ENCODE measurements around the gene NUPR1. TPM values are rescaled to one million over a fixed set of nuclear protein-coding genes. Genes with fewer than 3 reads are reported as not detected.

The NUPR1 gene
- total RNA-seq, 2 experiments from 2014 or later = not detected

DNA sequence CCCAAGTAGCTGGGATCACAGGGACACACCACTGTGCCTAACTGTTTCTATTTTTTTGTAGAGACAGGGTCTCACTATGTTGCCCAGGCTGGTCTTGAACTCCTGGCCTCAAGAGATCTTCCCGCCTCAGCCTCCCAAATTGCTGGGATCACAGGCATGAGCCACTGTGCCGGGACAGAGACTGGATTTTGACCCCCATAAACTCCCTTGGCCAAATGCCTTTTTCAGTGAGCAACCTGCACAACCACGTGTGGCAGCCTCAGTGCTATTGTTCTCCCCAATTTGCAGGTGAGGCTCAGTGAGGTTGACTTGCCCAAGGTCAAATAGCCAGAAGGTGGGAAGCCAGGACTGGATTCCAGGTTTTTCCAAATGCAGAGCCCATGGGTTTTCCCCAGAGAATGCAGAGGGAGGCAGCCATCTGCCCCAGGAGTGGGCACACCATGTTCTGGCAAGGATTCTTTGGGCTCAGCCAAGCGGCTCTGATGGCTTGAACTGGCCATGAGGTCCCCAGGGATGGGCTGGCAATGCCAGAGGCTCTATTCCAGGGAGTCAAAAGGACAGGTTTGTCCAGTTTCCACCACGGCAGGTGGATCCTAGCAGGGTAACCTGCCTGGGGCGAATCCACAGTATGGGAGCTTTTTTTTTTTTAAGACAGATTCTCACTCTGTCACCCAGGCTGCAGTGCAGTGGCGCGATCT, 33.9 kb downstream of the NUPR1 start:
- ChIA-PET CTCF (ENCODE audit: unreplicated experiment) (no interaction called here), POLR2A (no interaction called here)
- H3K4me3 ChIP-seq (ENCODE audit: low read depth, low read length, poor library complexity, severe bottlenecking) = no peak overlapping the region
- no peaks in the 10 kb centered on the region for H3K79me2 ChIP-seq (ENCODE audit: insufficient read depth, low read depth, low read length)
- DNase-seq (ENCODE audit: low spot score) = no peak
- BruUV-seq (replicated peaks) = no TSS peak
- H3K4me1 ChIP-seq (ENCODE audit: insufficient read depth, low read length, poor library complexity, severe bottlenecking) = peaks cover 11% of the 10 kb centered on the region
- H2AFZ ChIP-seq (ENCODE audit: low read length) = no peak overlapping the region
- H3K36me3 ChIP-seq (ENCODE audit: insufficient read depth, low read length) = no peaks in the 10 kb centered on the region
- no peaks in the 10 kb centered on the region for H3K9me3 ChIP-seq (ENCODE audit: low read length)
- intact Hi-C loops (cut with micrococcal nuclease; ENCODE audit: unreplicated experiment) = no loop called here
- no peak overlapping the region for H3K27ac ChIP-seq (ENCODE audit: low read depth, low read length, poor library complexity, severe bottlenecking)
- H3K9me2 ChIP-seq (ENCODE audit: insufficient read depth, low read length) = no peaks in the 10 kb centered on the region
- H3K4me2 ChIP-seq (ENCODE audit: low read length) = no peak overlapping the region
- no peaks in the 10 kb centered on the region for H4K20me1 ChIP-seq (ENCODE audit: insufficient read depth, low read length)
- no peak for TF ChIP-seq EZH2phosphoT487 (IDR thresholded peaks at IDR 0.05; ENCODE audit: borderline replicate concordance, low read depth, low read length)
- TF ChIP-seq, protein P1, sequence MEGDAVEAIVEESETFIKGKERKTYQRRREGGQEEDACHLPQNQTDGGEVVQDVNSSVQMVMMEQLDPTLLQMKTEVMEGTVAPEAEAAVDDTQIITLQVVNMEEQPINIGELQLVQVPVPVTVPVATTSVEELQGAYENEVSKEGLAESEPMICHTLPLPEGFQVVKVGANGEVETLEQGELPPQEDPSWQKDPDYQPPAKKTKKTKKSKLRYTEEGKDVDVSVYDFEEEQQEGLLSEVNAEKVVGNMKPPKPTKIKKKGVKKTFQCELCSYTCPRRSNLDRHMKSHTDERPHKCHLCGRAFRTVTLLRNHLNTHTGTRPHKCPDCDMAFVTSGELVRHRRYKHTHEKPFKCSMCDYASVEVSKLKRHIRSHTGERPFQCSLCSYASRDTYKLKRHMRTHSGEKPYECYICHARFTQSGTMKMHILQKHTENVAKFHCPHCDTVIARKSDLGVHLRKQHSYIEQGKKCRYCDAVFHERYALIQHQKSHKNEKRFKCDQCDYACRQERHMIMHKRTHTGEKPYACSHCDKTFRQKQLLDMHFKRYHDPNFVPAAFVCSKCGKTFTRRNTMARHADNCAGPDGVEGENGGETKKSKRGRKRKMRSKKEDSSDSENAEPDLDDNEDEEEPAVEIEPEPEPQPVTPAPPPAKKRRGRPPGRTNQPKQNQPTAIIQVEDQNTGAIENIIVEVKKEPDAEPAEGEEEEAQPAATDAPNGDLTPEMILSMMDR (conservative IDR thresholded peaks at IDR 0.05; ENCODE audit: low read length) = no peak

DNA sequence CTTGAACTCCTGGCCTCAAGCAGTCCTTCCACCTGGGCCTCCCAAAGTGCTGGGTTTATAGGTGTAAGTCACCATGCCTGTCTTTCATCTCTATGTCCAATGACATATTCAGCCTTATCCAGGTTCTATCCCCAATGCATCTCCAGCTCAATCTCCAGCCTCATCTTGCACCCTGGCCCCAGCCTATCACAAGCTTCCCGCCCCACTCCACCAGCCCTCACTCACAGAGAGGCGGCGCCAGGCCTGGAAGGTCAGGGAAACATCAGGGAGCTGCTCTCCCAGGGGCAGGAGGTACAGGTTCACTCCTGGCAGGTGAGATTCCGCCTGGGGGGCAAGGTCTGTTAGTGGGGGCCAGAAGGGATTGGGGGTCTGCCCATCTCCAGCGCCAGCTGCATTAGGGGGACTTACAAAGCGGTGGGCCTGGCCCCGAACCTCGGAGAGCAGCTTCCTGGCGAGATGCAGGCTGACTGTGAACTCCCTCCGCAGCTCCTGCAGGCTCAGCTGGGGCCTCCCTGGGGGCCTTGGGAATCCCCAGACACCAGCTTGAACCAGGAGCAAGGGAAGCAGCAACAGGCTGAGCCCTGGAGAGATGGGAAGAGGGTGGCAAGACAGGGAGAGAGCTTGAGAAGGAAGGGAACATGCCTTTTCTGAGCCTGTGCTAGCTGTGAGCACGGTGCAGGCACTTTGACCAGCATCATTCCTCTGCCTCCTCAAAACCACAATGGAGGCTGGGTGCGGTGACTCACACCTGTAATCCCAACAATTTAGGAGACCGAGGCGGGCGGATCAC, 35.1 kb downstream of the NUPR1 start:
- POLR2A ChIA-PET = no interaction called here
- no peak for TF ChIP-seq EZH2phosphoT487 (IDR thresholded peaks at IDR 0.05; ENCODE audit: borderline replicate concordance, low read depth, low read length)
- TF ChIP-seq, protein P1 (conservative IDR thresholded peaks at IDR 0.05; ENCODE audit: low read length) = no peak

DNA sequence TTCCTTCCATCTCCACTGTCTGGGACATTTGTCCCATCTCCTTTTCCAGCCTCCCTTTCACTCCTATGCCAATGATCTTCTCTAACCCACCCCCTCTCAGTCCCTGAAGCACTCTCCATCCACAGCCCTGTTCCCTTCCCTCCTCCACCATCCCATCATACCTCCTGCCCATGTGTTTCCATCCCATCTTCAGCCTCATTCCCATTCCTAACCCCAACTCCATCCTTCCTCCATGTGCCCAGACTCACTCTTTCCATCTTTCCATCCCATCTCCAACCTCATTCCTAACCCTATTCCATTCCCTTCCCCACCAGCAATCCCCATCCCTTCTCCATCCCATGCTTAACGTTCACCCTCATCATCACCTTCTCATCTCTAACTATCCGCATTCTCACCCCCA, 36.5 kb downstream of the NUPR1 start:
- no peak for TF ChIP-seq EZH2phosphoT487 (IDR thresholded peaks at IDR 0.05; ENCODE audit: borderline replicate concordance, low read depth, low read length)
- TF ChIP-seq, protein P1 (conservative IDR thresholded peaks at IDR 0.05; ENCODE audit: low read length) = no peak
- Histone ChIP-seq H2AFZ (ENCODE audit: low read length) (no peak overlapping the region), H3K27ac (ENCODE audit: low read depth, low read length, poor library complexity, severe bottlenecking) (no peak overlapping the region), H3K4me3 (ENCODE audit: low read depth, low read length, poor library complexity, severe bottlenecking) (no peak overlapping the region), H3K4me2 (ENCODE audit: low read length) (no peak overlapping the region), H3K79me2 (ENCODE audit: insufficient read depth, low read depth, low read length) (no peaks in the 10 kb centered on the region), H4K20me1 (ENCODE audit: insufficient read depth, low read length) (no peaks in the 10 kb centered on the region), H3K4me1 (ENCODE audit: insufficient read depth, low read length, poor library complexity, severe bottlenecking) (no peaks in the 10 kb centered on the region), H3K9me2 (ENCODE audit: insufficient read depth, low read length) (no peaks in the 10 kb centered on the region), H3K9me3 (ENCODE audit: low read length) (no peaks in the 10 kb centered on the region), H3K36me3 (ENCODE audit: insufficient read depth, low read length) (no peaks in the 10 kb centered on the region)
- no TSS peak for BruUV-seq (replicated peaks)
- POLR2A ChIA-PET = no interaction called here
- intact Hi-C loops (cut with micrococcal nuclease; ENCODE audit: unreplicated experiment) = no loop called here
- CTCF ChIA-PET (ENCODE audit: unreplicated experiment) = no interaction called here
- no peak for DNase-seq (ENCODE audit: low spot score)

More for the DNA sequence above, 35.1 kb downstream of the NUPR1 start:
- peaks cover 10% of the 10 kb centered on the region for H3K4me1 ChIP-seq (ENCODE audit: insufficient read depth, low read length, poor library complexity, severe bottlenecking)
- no peak overlapping the region for H3K4me2 ChIP-seq (ENCODE audit: low read length)
- no peak for DNase-seq (ENCODE audit: low spot score)
- H3K9me2 ChIP-seq (ENCODE audit: insufficient read depth, low read length) = no peaks in the 10 kb centered on the region
- H3K9me3 ChIP-seq (ENCODE audit: low read length) = no peaks in the 10 kb centered on the region
- no peak overlapping the region for H2AFZ ChIP-seq (ENCODE audit: low read length)
- H4K20me1 ChIP-seq (ENCODE audit: insufficient read depth, low read length) = no peaks in the 10 kb centered on the region
- no TSS peak for BruUV-seq (replicated peaks)
- intact Hi-C loops (cut with micrococcal nuclease; ENCODE audit: unreplicated experiment) = no loop called here
- H3K36me3 ChIP-seq (ENCODE audit: insufficient read depth, low read length) = no peaks in the 10 kb centered on the region
- no peaks in the 10 kb centered on the region for H3K79me2 ChIP-seq (ENCODE audit: insufficient read depth, low read depth, low read length)
- H3K4me3 ChIP-seq (ENCODE audit: low read depth, low read length, poor library complexity, severe bottlenecking) = no peak overlapping the region
- CTCF ChIA-PET (ENCODE audit: unreplicated experiment) = interaction anchor here (0.7 kb wide), 1 partner anchor 8 kb away, joined by 9 read pairs; no protein-coding TSS in a partner anchor
- H3K27ac ChIP-seq (ENCODE audit: low read depth, low read length, poor library complexity, severe bottlenecking) = no peak overlapping the region
